Measurements from ENCODE around the gene CNP.

CNP gene

DNA sequence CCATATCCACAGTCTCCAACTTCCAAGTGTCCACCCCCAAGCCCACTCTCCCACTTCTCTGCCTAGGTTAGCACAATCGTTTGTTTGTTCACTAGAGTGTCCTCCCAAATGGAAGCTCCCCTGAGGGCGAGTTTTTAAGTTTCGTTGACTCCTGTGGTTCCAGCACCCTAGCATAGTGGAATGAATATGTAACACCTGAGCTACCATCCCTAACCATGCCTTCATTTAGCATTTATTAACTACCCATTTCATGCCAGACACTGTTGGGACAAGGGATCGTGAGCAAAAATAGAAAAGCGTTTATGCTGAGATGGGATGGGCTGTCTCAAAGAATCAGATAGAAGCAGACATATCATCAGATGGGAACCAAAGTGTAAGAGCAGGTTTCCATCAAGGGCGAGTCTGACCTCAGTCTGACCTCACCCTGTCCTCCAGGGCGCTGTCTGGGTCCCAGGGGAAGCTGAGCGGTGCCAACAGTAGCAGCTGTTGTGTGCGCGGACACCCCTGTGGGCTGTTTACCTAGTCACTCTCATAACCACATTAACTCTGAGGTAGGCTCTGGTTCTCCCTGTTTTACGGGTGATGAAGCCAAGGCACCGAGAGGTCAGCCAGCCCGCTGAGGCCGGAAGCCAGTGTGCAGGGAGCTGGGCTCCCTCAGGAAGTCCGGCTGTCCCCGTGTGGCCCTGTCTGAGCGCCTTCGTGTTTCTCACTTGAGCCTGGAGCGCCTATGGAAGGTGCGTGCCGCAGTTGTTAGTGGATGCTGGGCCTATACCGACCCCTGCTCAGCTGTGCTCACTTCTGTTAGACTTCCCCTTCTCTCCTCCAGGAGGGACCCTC is 6.2 kb downstream of the CNP start:
- no peak for DNase-seq (ENCODE audit: low read depth)

DNA sequence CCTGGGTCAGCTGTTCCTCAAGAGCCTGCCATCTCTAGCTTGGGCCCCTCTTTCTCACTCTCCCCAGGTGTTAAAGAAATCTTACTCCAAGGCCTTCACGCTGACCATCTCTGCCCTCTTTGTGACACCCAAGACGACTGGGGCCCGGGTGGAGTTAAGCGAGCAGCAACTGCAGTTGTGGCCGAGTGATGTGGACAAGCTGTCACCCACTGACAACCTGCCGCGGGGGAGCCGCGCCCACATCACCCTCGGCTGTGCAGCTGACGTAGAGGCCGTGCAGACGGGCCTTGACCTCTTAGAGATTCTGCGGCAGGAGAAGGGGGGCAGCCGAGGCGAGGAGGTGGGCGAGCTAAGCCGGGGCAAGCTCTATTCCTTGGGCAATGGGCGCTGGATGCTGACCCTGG is 6.8 kb downstream of the CNP start:
- no peak for DNase-seq (ENCODE audit: low read depth)

DNA sequence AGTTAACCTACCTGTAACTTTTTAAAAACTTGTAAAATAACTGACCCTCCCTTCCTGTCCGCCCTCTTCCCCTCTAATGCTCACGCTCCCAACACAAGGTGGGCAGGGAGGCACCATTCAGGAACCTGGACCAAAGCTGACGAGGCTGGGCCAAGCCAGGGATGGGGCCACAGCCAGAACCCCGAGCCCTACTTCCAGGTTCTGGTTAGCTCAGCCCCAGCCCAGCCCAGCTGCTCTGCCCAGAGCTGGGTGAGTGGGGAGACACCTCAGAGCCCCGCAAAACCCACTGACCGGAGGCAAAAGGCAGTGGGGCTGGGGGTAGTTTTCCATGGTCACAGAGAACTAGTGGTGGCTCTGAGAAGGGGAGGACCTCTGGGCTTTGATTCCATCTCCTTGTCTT is 7.4 kb downstream of the CNP start:
- no peak for DNase-seq (ENCODE audit: low read depth)

DNA sequence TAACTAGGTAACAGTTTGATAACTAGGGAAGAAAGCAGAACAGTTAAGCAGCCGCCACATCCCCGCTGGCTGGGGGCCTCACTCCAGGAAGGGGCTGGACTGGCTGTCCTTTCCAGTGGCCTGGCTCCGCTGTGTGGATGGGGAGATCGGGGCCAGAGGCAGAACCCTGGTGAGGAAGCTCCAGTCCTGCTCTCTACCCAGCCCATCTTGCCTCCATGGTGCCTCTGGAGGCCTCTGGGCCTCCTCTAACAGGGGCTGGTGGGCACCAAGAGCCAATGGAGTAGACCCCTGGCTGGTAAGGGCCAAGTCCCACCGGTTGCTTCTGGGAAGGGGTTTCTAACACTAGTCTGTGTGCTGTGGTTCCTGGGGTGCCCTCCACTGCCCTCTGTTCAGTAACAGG is 8.1 kb downstream of the CNP start:
- no peak for DNase-seq (ENCODE audit: low read depth)

DNA sequence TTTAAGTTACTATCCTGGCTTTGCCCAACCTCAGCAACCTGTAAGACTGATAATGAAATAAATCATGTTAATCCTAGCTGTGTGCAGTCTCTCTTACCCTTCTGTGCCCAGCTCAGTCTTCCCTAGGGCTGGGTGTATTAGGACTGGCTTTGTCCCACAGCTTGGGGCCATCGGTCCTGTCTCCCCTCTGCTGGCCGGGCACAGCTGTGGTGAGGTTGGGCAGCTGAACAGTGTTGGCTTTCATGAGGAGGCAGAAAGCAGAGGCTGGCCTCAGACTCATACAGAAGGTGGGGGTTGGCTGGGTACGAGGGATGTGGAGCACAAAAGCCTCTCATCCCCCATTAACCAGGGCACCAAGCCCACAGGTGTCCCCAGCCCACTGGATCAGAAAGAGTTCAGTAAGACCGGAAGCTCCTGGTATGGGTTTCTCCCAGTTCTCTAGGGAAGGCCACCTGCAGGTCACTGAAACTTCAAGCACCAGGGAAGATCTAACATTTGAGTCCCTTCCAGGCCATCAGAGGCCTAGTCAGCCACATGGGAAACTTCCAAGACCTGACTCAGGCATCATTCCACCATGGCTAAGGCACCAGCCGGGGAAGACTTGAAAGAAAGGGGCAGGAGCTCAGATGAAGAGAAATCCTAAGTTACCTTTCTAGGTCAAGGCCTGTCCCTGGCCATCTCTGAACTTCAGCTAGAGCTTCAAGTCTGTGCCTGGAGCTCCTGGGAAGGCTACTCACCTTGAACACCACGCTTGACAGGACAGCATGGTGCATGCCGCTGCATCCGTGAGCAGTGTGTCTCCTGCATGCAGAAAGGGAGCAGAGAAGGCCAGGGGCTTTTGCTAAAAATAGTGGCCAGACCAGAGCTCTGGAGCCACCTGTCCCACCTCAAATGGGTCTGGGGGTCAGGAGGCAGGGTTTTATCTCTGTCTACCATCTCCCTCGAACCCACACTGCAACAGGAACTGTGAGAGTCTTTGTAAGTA is 8.8 kb downstream of the CNP start:
- no peak for DNase-seq (ENCODE audit: low read depth)

DNA sequence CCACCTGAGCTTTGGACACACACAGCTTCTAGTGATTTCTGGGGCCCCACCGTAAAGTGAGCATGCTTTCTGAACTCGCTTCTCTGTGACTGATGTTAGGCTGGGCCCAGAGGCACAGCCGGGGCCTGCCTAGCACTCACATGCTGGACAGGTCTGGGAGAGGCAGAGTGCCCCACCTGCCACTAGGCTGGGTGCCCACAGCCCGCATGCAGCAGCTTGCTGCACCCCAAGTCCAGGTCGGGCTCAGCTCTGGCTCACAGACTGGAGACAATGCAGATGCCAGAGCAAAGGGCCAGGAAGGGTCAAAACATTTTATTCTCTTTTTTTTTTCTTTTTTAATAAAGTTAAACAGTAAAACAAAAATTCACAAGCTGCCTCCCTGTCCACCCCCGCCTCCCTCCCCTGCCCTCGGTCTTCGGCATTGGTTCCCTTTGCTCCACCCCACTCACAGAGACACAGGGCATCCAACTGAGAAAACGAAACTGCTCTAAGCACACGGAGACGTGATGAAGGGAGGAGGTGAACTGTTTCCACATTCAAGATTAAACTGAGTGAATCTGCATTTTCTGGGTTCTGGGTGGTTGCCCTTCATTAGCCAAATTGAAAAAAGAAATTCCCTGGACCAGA is 9.7 kb downstream of the CNP start:
- DNase-seq (ENCODE audit: low read depth) = no peak

DNA sequence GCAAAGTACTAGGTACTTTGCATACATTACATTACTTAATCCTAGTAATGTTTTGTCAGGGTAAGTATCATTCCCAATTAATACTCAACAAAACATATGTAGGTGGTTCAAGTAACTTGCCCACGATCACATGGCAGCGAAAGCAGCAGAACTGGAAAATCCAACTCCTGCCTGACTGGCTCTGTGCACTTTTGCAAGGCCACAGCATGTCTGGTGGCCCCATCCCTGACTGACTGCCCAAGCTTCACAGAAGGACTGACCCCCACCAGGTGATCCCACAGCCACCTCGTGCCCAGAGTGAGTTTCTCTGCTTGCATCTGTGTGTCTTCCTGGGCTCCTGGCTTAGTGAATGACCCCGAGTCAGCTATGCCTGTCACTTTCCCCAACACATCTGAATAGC is 11.4 kb downstream of the CNP start:
- no peak for DNase-seq (ENCODE audit: low read depth)

DNA sequence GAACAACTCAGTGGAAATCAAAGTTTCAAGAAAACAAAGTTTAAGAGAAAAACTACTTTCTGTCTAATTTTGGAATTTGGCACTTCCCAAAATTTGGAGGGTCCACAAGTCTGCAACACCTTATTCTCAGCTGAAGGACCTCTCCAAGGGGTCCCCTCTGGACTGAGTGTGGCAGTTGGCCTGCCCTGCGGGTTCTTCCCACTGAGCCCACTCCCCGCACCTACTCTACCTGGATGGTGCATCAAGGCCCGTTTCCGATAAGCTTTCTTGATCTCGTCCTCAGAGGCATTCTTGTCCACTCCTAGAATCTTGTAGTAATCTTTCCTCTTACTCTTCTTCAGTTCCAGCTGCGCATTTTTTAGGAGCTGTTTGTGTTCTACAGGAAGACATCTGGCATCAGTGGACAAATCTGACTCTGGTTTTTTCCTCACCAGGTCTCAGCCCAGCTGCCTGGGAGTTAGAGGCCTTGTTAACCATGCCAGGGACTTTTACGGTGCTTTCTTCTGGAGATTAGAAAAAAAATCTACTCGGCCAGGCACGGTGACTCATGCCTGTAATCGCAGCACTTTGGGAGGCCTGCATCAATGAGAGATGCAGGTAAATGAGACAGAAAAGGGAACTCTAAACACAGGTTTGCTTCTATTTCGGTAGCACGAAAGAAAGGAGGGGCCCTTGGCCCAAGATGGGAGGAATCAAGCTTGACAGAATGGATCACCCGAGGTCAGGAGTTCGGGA is 15.6 kb downstream of the CNP start:
- no peak for DNase-seq (ENCODE audit: low read depth)

DNA sequence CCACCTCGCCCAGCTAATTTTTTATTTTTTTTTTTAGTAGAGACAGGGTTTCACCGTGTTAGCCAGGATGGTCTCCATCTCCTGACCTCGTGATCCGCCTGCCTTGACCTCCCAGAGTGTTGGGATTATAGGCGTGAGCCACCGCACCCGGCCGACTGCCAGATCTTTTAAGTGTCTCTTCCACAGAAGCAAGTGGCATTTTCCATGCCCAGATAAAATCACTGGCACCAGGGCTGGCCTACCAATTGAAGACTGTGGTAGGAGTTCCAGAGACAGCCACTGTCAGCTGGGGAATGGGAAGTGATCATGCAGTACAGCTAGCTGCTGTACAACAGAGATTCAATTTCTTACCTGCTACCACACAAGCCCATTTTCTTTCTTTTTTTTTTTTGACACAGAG is 17.9 kb downstream of the CNP start:
- no peak for DNase-seq (ENCODE audit: low read depth)

DNA sequence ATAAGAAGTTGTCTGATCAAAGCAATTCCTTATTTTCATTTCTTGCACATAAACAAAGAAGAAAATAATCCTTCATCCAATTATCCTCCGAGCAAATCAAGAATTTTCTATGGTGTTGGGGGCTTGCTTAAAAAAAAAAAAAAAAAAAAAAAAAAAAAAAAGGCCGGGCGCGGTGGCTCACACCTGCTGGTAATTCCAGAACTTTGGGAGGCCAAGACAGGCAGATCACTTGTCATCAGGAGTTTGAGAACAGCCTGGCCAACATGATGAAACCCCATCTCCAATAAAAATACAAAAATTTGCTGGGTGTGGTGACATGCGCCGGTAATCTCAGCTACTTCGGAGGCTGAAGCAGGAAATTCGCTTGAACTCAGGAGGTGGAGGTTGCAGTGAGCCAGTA is 19.3 kb downstream of the CNP start:
- no peak for DNase-seq (ENCODE audit: low read depth)

DNA sequence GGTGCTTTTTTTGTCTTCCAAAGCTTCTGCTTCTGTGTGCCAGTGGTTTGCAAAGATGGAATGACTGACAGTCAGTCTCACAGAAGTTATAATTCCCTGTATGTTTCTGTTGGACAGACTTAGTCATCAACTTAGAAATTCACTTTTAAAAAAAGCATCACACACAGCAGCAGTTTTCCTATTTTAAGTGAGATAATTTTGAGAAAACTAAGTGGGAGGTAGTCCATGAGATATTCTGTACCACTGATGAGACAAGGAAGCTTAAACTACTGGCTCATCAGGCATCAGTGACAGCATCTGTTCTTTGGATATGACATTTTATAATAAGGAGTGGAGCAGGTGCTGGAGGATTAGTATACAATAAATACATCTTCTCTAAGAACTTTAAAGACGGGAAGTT is 20.0 kb downstream of the CNP start:
- no peak for DNase-seq (ENCODE audit: low read depth)

DNA sequence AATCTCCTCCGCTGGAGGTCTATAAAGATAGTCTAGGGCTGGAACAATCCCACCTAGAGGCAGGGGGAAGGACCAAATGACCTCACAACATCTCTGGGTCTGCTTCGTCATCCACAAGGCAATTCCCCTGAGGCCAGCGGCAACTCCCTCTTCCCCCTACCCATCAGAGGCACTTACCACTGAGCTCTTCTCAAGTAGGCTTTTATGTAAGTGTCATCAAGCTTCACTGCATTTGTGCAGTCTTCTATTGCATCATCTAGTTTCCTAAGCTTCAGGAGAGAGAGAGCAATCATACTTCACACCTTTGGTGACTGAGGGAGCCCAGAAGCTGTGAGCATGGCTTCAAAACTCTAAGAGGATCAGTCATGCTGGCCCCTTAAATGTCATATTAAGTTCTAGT is 21.0 kb downstream of the CNP start:
- no peak for DNase-seq (ENCODE audit: low read depth)

DNA sequence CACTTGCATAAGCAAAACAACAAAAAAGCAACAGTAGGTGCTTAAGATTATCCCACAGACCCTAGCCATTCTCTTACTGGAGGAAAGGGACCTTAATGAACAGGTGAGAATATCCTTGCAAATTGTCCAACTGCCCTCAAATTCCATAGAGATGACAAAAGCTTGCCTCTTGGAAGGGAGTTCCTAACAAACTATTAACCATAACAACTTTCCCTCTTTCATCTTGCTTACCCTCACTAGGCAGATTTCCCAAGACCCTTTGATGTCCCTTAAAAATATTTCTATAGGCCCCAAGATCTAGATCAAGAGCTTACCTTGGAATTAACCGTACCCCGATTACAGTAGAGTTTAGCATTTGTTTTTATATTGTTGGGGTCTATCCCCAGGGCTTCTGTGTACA is 21.8 kb downstream of the CNP start:
- DNase-seq (ENCODE audit: low read depth) = no peak

DNA sequence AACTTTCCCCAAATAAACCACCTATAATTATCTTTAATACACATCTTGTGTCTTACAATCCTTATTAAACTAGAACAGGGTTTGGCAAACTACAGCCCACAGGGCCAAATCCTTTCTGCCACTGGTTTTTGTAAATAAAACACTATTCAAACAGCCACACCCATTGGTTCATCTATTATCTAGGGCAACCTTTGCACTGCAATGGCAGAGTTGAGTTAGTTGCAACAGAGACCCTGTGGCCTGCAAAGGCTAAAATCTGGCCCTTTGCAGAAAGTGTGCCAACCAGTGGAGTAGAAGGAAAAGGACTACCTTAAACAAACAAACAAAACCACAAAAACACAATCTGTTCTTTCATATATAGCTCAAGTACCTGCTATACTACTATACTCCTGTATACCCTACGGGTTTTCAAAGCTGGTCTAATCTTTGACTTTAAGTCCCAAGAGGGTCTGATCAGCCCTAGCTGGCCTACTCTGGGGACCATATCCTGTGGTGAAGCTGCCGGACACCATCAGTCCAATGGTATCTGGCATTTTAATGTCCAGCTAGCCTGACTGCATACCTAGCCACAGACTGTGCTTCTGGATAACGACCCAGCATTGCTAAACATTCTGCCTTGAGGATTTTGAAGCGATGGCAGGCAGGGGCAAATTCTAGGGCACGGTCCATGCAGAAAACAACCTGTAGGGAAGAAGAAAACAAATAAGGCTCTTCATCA is 23.3 kb downstream of the CNP start:
- DNase-seq (ENCODE audit: low read depth) = no peak

DNA sequence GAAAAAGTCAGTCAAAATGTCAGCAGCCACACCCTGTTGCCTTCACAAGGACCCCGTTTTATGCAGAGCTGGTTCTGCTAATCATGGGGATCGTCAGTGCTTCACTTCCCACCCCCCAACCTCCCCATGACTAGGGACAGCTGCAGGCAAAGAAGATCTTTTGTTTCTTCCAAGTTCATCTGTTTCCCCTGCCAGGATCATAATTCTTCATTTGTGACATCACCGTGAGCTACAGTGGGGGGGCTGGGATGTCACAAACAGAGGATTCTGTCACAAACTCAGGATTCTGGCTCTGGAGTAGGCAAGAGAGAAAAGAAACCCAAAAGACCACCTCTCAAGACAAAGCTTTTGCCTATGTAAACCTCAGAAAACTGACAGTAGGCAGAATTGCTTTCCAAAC is 26.0 kb downstream of the CNP start:
- no peak for DNase-seq (ENCODE audit: low read depth)

DNA sequence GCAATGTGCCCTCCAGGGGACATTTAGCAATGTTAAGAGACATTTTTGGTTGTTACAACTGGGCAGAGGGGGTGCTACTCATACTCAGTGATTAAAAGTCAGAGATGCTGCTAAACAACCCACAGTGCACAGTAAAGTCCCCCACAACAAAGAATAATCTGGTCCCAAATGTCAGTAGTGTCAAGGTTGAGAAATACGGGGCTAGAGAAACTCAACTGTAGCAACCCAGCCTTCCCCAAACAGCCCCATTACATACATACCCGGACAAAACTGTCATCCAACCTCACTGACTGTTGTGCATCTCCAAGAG is 30.2 kb downstream of the CNP start:
- DNase-seq (ENCODE audit: low read depth) = no peak

DNA sequence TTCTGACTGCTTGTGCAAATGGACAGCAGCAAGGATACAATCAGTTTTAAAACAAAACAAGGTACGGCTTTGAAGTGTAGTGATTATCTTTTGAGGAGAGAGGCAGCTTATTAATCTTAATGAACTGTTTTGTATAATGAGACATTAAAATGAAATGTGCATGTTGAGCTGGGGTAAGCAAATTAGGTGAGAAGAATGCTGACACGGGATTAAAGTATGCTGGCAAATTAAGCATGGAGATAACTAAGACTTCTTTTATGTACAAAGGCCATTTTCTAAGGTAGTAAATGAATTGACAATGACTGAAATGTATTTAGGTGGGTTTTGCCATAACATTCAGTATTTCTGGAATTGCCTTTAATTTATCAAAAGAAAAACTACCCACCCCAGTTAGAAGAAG is 31.9 kb downstream of the CNP start:
- DNase-seq (ENCODE audit: low read depth) = no peak

DNA sequence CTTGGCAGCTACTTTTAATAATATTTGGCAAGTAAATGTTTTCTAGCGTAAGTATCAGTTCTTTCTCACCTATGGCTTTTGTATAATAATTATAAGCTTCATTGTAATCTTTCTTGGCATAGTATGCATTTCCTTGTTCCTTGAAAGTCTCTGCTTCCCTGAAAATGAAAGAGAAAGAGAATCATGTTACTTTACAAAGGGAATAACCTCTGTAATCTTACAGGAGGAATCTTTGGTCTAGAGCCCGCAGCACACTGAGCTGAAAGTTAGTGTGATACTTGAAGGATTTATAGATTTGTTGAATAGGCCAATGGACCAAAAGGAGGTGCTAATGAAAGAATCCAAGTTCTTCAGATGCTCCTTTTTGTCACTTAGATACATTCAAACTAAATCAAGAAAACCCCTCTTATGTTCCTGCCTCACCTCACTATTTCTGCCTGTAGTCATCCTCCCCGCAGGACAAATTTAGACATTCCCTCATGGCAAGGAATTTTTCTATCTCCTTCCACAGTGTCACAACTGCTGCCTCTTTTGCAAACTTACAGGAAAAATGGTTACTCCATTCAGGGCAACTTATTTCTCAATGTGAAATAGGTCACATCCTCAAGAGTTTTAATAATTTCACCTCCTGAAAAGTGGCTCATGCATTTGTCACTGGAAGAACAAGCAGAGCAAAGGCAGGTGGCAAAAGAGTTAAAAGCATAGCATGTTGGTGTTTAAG is 34.0 kb downstream of the CNP start:
- no peak for DNase-seq (ENCODE audit: low read depth)

DNA sequence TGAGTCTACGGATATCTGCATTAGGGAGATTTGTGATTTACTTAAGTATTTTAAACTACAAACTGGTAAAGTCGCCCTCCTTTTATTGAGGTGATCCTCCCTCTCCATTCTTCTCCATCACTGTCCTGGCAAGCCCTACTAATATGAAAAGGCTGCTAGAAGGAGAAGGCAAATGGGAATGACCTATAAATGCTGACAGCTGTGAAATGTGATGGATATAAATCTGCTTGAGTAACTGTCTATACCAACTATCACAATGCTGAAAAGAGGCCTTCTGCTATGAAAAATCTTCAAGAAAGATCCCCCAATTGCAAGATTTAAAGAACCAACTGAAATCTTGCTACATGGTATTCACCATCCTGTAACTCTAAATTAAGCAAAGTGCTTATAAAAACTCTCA is 35.1 kb downstream of the CNP start:
- DNase-seq (ENCODE audit: low read depth) = no peak

DNA sequence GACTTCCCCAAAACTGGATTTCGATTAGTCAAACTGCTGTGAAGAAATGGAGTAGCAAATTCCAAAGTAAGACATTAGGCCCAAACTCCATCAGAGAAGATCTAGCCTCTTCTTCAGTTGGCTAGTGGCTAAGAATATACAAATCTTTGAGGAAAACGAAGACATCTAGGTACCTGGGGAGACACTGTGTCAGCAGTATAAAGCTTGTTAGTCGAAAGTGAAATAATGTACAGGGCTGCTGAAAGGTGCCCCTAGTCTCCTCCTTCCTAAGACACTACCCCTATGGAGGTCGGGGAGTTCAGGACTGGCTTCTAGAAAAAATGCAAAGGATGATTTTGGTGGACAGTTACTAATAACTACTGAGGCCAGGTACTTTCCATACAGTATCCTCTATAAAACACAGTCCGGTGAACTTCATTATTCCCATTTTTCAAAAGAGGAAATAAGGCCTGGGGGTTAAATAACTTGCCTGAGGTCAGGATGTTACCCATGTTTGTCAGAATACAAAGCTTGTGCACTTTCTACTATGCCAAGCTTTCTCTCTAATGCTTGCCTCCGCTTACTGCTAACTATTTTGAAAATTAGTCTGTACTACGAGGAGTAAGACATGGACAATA is 35.7 kb downstream of the CNP start:
- DNase-seq (ENCODE audit: low read depth) = no peak
